ENCODE measurements around the gene SNTB2. TPM values are rescaled to one million over a fixed set of nuclear protein-coding genes. Genes with fewer than 3 reads are reported as not detected.

The SNTB2 gene
- total RNA-seq, 1 experiment from 2014 or later: 20.2 TPM

GRCh38 chr16:69274699-69275235, 87.8 kb downstream of the SNTB2 start:
- Mint-ChIP-seq H3K4me3 (no peak overlapping the region), H3K27me3 (ENCODE audit: low read depth) (no peaks in the 10 kb centered on the region), H3K36me3 (ENCODE audit: insufficient read depth in 1 of 3, low read depth in 3 of 3) (peaks cover 9 to 21% (median 17%) of the 10 kb centered on the region in 3 experiments; a peak in 6 of 7 replicates), H3K27ac (peak overlapping the region in 1 of 3 experiments; percentile 25; a peak in 2 of 7 replicates), H3K9me3 (no peaks in the 10 kb centered on the region), H3K4me1 (peaks cover 0 to 2% of the 10 kb centered on the region in 2 experiments; a peak in 1 of 4 replicates)
- Histone ChIP-seq H3K9ac (ENCODE audit: extremely low read depth, insufficient read length, low read length) (no peak overlapping the region), H3K27ac (ENCODE audit: insufficient read length, low read depth, low read length) (no peak overlapping the region), H3K4me1 (ENCODE audit: insufficient read depth, low read length) (no peaks in the 10 kb centered on the region), H3K4ac (ENCODE audit: low read depth, low read length) (no peak overlapping the region), H3K14ac (ENCODE audit: insufficient read depth, low read length) (no peak overlapping the region), H3K56ac (ENCODE audit: insufficient read length, low read depth, low read length) (no peak overlapping the region), H3K27me3 (ENCODE audit: insufficient read depth, low read length) (no peaks in the 10 kb centered on the region), H3K23me2 (ENCODE audit: insufficient read length, low read depth, low read length, poor library complexity, severe bottlenecking) (no peaks in the 10 kb centered on the region), H4K20me1 (ENCODE audit: control insufficient read depth, insufficient read depth, insufficient read length) (no peaks in the 10 kb centered on the region), H2BK20ac (ENCODE audit: low read depth, low read length, poor library complexity, severe bottlenecking) (no peak overlapping the region), H4K91ac (ENCODE audit: insufficient read length, low read depth, low read length) (no peak overlapping the region), H3K4me2 (ENCODE audit: insufficient read depth, insufficient read length, low read length) (no peak overlapping the region), H2BK12ac (ENCODE audit: insufficient read length, low read depth, low read length) (no peak overlapping the region), H4K5ac (ENCODE audit: insufficient read length, low read depth, low read length) (no peak overlapping the region), H3K9me3 (ENCODE audit: control insufficient read depth, low read depth, low read length) (no peaks in the 10 kb centered on the region), H3K79me1 (ENCODE audit: insufficient read depth, low read depth, low read length, poor library complexity, severe bottlenecking) (no peaks in the 10 kb centered on the region), H2BK120ac (ENCODE audit: low read depth, low read length, poor library complexity, severe bottlenecking) (no peak overlapping the region), H2AK5ac (ENCODE audit: insufficient read length, low read length) (no peak overlapping the region), H3K79me2 (ENCODE audit: insufficient read depth, low read length) (no peaks in the 10 kb centered on the region), H2BK15ac (ENCODE audit: low read depth, low read length) (no peak overlapping the region), H3T11ph (ENCODE audit: low read length) (no peak overlapping the region), H3K18ac (ENCODE audit: insufficient read length, low read depth, low read length) (no peak overlapping the region), H2BK5ac (ENCODE audit: insufficient read length, low read length) (no peak overlapping the region), H4K8ac (replicated peaks; ENCODE audit: insufficient read length, low read depth, low read length) (no peak overlapping the region), H3K23ac (ENCODE audit: insufficient read length, low read depth, low read length) (no peak overlapping the region), H2AFZ (ENCODE audit: low read length) (no peak overlapping the region)
- WGBS (ENCODE audit: extremely low coverage, insufficient read length, low lambda C conversion rate): no CpG with 5 or more reads among the region's 4 CpGs
- no peak for TF ChIP-seq CTCF (conservative IDR thresholded peaks at IDR 0.05)
- DNase-seq: no peak
